DMS153 treated with DMSO at 0.1 percent for 48 hours (cell line): ENCODE measurements around the gene GCNA.
"Not testable (repeated sequence)": the region's sequence is repeated elsewhere in the genome, so short reads cannot be mapped to it uniquely, and the experiment has no call there.

Experiments used
- DNase-seq: peaks from one replicate; lab custom pipeline; 2025; ENCODE audit not compliant: unreplicated experiment; lab: John Stamatoyannopoulos, UW

GCNA gene

GRCh38 chrX:71636438-71637252 is 58.4 kb downstream of the GCNA start:
- no peak for DNase-seq

DNA sequence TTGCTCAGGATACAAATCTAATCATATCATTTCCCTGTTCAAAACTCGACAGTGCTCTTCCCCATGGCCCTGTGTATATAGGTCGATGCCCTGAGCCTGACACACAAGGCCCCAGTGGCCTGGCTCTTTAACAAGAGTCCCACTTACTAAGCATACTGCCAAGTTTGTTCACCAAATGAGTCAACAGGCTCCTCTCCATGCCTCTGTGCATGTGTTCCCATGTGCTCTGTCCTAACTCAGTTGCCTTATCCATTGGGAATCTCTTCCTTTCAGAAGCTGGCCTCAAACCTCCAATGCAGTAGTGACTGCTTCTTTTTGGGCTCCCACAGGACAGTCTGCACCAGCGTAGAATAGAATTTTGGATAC is 59.0 kb downstream of the GCNA start:
- no peak for DNase-seq

GRCh38 chrX:71637848-71638247 is 59.6 kb downstream of the GCNA start:
- DNase-seq = no peak

DNA sequence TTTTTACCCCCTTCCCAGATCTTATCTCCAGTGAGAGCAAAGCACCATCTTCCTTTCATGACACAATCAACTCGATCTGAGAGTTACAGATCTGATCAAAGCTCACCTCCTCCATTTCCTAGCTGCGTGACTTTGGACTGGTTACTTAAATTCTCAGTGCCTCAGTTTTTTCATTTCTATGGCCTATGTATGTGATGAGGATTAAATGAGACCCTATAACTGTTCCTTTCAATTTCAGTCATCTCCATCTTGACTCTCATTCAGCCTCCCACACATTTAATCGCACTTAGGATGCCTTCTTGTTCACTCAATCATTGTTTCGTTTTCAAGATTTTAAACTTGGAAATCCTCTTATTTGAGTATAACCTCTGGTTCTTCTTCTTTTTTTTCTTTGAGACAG is 60.2 kb downstream of the GCNA start:
- no peak for DNase-seq

- DNase-seq = no peak
Measured at GRCh38 chrX:71640002-71640401, 61.8 kb downstream of the GCNA start.

DNA sequence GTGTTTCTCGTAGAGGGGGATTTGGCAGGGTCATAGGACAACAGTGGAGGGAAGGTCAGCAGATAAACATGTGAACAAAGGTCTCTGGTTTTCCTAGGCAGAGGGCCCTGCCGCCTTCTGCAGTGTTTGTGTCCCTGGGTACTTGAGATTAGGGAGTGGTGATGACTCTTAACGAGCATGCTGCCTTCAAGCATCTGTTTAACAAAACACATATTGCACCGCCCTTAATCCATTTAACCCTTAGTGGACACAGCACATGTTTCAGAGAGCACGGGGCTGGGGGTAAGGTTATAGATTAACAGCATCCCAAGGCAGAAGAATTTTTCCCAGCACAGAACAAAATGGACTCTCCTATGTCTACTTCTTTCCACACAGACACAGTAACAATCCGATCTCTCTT is 66.2 kb downstream of the GCNA start:
- not testable (repeated sequence) for DNase-seq

DNA sequence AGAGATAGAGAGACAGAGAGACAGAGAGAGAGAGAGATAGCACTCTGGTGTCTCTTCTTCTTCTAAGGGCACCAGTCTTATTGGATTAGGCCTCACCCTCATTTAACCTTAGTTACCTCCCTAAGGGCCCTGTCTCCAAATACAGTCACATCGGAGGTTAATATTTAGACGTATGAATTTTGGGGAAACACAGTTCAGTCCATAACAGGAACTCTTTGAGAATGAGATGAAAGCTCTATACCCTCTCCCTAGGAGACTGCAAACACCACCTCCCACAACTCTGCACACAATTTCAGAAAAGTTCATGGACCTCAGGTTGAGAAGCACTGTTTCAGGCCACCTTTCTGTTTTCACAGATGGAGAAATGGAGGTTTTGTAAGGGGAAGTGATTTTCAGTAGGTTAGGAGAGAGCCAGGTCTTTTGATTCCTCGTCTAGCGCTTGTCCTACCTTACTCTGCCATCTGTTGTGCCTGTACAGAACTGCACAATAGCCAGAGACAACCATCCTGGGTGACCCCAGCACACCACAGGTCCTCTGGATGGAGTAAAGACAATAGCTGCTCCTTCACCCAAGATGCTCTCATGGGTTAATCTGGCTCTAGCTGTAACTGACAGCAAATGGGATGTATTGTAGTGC is 72.2 kb downstream of the GCNA start:
- no peak for DNase-seq

DNA sequence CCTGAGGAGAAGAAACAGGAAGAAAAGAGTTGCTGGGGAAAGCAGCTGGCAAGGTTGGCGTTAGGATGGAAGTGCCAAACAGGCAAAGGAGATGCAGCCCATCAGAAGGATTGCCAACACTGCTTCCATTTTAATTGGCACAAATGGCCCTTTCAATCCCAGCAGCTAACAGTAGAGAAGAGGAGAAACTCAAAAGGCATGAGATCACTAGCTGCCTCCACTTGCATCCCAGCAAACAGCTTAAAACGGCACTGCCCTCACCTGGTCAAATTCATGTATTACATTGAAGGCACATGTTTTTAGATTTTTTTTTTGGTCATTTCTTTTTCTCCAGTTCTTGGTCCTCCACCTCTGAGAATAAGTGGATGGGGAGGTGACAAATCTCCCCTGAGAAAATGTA is 74.2 kb downstream of the GCNA start:
- no peak for DNase-seq

GRCh38 chrX:71653344-71653743 is 75.1 kb downstream of the GCNA start:
- no peak for DNase-seq

DNA sequence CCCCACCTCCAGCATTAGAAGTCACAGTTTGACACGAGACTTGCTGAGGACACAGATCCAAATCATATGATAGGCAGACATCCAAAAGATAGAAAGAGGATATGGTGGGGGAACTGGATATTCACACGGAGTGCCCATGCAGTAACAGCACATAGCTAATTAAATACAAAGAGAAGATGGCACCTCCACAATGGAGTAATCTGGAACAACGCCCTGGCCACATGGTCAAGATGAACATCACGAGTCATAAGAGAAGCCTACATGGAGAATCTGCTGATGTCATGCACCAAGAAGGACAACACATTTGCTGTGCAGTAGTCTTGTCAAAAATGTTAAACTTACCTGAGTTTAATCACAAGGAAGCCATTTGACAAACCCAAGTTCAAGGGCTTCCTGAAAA is 79.0 kb downstream of the GCNA start:
- no peak for DNase-seq

- no peak for DNase-seq
Measured at GRCh38 chrX:71659342-71659741, 81.1 kb downstream of the GCNA start.

DNA sequence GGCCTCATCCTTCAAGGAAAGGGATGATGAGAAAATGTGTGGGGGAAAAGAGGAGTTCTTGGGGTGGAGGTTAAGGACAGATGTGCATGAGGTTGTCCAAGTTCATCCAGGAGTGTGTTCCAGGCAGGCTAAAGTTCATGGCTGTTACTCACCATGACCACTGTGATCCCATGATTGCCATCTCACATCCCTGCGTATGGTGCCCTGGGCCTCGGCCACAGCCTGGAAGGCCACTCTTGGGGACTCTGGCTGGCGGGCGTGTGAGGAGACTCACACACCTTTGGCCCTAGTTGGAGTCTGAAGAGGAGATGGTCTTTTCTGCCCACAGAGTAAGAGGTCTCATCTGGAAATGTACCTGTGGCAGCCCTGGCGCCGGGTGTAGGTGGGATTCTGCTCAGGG is 81.7 kb downstream of the GCNA start:
- no peak for DNase-seq

- DNase-seq = no peak
Measured at GRCh38 chrX:71660562-71661416, 82.6 kb downstream of the GCNA start.

DNA sequence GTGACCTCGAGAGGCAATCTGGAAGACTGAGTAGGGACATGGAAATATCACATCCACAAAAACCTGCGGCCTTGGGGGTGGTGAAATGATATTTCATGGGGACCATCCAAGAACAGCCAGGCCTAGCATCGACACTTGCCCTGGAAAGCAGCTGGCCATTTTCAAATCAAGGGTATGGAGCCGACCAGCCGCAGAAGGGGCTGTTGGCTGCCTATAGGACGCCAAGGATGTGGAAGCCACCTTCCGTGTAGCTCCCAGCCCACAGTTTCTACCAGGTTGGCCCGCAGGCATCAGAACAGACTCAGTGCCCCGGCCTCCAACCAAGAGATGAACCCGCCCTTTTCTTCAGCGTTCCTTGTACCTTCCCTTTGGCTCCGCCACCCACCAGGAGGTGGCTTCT is 83.7 kb downstream of the GCNA start:
- DNase-seq = no peak

DNA sequence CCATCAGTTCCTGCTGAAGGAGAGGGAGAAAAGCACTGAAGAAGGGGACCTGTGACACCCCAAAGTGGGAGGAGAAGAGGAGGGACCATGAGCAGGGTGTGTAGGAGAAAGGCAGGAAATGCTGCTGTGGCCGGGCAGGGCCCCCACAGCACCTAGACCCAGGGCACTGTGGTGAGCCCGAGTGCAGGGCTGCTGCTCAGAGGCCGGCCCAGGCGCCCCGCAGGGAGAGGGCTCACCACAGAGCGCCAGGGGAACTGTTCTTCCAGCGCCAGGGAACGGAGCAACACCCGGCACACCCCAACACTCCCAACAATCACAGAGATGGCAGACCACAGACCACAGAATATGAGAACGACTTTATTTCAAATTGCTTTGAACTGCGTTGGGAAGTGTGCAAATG is 84.4 kb downstream of the GCNA start:
- DNase-seq = not testable (repeated sequence)
